PFSK-1 (cell line): ENCODE measurements around the gene MYO7B.

Experiments
- FOXP2 ChIP-seq: optimal IDR thresholded peaks from 2 replicates; pipeline ENCODE3; 2011; ENCODE audit warnings: borderline replicate concordance, control low read depth, inconsistent platforms; ENCODE audit not compliant: insufficient read depth; ENCODE audit errors: extremely low read length, extremely low read depth
- POLR2AphosphoS5 ChIP-seq: IDR thresholded peaks from 2 replicates; pipeline ENCODE4 v1.6.1; 2012; ENCODE audit warnings: low read depth, mild to moderate bottlenecking, control low read depth, low read length, moderate library complexity
- SIN3A ChIP-seq: IDR thresholded peaks from 2 replicates; pipeline ENCODE4 v1.6.1; 2012; ENCODE audit warnings: mild to moderate bottlenecking, low read length, moderate library complexity, borderline replicate concordance; ENCODE audit not compliant: insufficient read depth
- TAF1 ChIP-seq: IDR thresholded peaks from 2 replicates; pipeline ENCODE4 v1.6.1; 2012; ENCODE audit warnings: low read length, control low read depth, borderline replicate concordance; ENCODE audit not compliant: insufficient read depth
- TF ChIP-seq, protein P1 (sequence below), 2 experiments: IDR thresholded peaks; 2 replicates each; pipeline versions ENCODE4 v1.6.1 to v1.8.0; 2011 to 2012; ENCODE audit warnings: low read depth in 2 of 2, low read length in 2 of 2, control low read depth in 1 of 2, inconsistent platforms in 1 of 2, mild to moderate bottlenecking in 1 of 2, moderate library complexity in 1 of 2; ENCODE audit not compliant: insufficient read depth in 1 of 2

MYO7B gene

DNA sequence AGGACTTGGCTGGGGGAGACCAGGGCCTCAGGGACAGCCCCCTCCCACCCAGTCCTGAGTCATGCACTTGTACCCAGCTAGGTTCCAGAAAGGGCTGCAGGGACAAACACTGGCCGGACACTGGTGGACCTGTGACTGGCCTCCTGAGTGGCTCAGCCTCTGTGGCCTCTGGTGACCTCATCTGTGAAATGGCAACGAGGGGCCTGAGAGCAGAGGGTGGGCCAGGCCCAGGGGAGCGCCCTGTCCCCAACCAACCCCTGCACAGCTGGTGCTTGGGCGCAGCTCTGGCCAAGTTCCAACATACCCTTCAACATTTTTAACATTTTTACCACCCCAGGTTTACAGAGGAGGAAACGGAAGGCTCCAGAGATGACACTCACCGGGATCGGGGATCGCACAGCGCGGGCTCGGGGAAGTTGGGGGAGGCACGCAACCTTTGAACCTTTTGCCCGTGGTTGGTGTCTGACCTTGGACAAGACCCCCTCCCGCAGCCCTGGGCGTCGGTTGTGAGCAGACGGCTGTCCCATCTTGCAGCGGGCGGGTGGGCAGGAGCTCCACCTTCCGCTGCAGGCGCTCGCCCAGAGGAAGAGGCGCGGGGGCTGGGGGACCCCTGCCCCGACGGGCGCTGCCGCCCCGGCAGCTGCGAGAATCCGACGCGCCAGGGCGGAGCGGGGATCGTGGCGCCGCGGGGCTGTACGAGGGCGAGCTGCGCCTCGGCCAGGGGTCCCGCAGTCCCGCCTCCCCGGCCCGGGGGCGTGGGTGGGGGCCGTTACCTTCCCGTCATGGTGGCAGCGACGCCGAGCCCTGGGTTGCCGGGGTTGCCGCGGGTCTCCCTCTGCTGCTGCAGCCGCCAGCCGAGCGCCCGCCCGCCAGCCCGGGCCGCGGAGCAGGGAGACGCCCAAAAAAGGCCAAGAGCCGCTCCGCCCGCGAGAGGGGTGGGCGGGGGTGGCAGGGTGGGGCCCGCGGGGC, 139.0 kb downstream of the MYO7B start:
- TF ChIP-seq POLR2AphosphoS5 (no peak), TAF1 (no peak)
- TF ChIP-seq, protein P1, sequence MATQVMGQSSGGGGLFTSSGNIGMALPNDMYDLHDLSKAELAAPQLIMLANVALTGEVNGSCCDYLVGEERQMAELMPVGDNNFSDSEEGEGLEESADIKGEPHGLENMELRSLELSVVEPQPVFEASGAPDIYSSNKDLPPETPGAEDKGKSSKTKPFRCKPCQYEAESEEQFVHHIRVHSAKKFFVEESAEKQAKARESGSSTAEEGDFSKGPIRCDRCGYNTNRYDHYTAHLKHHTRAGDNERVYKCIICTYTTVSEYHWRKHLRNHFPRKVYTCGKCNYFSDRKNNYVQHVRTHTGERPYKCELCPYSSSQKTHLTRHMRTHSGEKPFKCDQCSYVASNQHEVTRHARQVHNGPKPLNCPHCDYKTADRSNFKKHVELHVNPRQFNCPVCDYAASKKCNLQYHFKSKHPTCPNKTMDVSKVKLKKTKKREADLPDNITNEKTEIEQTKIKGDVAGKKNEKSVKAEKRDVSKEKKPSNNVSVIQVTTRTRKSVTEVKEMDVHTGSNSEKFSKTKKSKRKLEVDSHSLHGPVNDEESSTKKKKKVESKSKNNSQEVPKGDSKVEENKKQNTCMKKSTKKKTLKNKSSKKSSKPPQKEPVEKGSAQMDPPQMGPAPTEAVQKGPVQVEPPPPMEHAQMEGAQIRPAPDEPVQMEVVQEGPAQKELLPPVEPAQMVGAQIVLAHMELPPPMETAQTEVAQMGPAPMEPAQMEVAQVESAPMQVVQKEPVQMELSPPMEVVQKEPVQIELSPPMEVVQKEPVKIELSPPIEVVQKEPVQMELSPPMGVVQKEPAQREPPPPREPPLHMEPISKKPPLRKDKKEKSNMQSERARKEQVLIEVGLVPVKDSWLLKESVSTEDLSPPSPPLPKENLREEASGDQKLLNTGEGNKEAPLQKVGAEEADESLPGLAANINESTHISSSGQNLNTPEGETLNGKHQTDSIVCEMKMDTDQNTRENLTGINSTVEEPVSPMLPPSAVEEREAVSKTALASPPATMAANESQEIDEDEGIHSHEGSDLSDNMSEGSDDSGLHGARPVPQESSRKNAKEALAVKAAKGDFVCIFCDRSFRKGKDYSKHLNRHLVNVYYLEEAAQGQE (IDR thresholded peaks at IDR 0.05; ENCODE audit: insufficient read depth in 1 of 2, low read depth in 2 of 2, low read length in 2 of 2) = no peak

DNA sequence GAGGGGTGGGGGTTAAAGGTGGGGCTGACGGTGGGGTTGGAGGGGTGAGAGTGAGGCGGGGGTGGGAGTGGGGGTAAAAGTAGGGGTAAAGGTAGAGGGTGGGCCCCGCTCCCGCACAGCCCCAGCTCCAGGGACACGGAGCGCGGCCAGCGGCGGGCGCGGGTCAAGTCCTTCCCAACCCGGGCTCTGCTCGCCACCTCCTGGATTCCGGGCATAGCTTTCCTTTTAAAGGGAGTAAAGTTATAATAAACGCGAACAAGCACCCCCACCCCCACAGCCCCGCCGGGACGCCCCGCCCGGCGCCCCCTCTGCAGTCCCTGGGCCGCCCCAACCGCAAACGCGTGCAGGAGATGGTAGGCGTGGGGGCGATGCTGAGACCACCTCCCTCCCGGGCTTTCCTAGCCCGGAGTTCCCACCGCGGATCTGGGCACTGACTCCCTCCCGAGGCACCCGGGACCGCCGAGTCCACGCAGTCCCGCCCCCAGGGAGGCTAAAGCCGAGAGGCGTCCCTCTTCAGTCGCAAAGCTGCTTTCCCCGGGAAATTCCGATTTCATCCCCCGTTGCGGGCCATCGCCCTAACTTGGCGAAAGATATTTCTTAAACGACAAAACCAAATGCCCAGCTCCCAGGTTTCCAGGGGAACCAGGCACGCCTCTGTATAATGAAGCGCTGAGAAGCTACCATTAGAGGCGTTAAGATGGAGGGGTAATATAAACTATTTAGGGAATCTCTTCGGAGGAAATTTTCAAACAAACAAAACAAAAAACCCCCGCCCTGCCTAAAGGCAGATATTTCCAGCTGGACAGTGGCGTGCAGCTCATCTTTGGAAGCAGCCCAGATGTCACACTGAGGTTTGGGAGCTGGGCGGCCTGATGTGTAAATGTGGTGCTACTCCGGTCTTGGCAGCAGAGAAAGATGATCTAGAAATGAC, 140.1 kb downstream of the MYO7B start, which contains the start of gene LIMS2:
Gene LIMS2, minus strand, starts transcription at position 200 of the 931 bp plus-strand sequence. CDS start 506 bp downstream, outside the sequence.
- TF ChIP-seq POLR2AphosphoS5 = no peak
- no peak for TF ChIP-seq TAF1
- TF ChIP-seq SIN3A = no peak
- TF ChIP-seq, protein P1 (IDR thresholded peaks at IDR 0.05; ENCODE audit: insufficient read depth in 1 of 2, low read depth in 2 of 2, low read length in 2 of 2) = no peak
- no peak for TF ChIP-seq FOXP2

DNA sequence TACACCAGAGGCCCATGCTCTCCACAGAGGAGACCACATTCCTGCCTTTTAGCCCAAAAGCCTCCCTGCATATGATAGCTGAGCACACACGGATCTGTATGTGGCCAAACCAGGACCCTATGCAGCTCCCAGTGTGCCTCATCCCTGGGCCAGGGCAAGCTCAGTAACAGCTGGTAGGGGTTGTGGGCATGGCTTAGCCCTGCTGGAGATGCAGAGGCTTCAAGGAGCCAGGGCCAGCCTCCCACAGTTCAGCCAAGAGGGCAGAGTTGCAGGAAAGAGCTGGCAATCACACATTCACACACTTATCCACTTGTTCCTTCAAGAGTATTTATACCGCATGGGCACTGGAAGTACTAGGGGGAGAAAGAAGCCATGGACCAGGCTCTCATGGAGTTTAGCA, 141.4 kb downstream of the MYO7B start:
- TF ChIP-seq TAF1 (no peak), POLR2AphosphoS5 (no peak), SIN3A (no peak), FOXP2 (no peak)
- TF ChIP-seq, protein P1 (IDR thresholded peaks at IDR 0.05; ENCODE audit: insufficient read depth in 1 of 2, low read depth in 2 of 2, low read length in 2 of 2) = no peak

DNA sequence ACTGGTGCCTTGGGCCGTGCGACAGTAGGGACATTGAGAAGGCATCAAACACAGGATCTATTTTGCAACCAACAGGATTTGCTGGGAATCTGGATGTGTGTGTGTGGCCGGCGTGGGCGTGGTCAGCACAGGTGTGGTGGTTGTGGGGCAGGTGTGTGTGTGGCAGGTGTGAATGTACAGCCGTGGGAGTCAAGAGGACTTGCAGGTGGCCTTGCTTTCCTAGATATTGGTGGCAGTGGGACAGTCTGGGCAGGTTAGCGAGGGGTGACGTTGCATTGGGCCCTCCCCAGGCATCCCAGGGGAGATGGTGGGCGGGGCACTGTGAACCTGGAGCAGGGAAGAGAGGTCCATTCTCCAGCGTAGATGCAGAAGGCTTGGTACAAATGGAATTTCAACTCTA, 143.0 kb downstream of the MYO7B start:
- TF ChIP-seq, protein P1 (IDR thresholded peaks at IDR 0.05; ENCODE audit: insufficient read depth in 1 of 2, low read depth in 2 of 2, low read length in 2 of 2) = no peak
- TF ChIP-seq SIN3A = no peak
- no peak for TF ChIP-seq POLR2AphosphoS5
- no peak for TF ChIP-seq FOXP2
- TF ChIP-seq TAF1 = no peak
